GM19043 (cell line): ENCODE results near the gene NTNG1.

Source experiments
- ATAC-seq: cut with Tn5 transposase; IDR thresholded peaks from one replicate; pipeline ENCODE4 v1.9.1; 2021; ENCODE audit warnings: low read depth; ENCODE audit not compliant: unreplicated experiment

NTNG1 gene

DNA sequence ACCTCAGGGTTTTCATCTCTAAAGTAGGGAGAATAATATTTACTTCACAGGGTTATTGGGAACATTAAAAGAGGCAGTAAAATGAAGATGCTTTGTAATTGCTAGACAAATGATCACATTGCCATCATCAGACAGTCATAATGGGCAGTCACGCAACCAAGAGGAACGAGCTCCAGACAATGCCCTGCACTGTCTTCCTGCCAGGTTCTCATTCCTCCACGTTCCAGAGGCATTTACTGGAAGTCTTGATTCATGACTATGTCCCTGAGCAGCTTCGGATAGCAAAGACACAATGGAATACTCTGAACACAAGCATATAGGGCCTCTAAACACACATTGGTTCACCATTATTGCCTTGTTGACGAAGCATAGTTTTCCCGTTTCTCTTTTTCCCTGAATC is 389.7 kb downstream of the NTNG1 start:
- ATAC-seq = no peak

DNA sequence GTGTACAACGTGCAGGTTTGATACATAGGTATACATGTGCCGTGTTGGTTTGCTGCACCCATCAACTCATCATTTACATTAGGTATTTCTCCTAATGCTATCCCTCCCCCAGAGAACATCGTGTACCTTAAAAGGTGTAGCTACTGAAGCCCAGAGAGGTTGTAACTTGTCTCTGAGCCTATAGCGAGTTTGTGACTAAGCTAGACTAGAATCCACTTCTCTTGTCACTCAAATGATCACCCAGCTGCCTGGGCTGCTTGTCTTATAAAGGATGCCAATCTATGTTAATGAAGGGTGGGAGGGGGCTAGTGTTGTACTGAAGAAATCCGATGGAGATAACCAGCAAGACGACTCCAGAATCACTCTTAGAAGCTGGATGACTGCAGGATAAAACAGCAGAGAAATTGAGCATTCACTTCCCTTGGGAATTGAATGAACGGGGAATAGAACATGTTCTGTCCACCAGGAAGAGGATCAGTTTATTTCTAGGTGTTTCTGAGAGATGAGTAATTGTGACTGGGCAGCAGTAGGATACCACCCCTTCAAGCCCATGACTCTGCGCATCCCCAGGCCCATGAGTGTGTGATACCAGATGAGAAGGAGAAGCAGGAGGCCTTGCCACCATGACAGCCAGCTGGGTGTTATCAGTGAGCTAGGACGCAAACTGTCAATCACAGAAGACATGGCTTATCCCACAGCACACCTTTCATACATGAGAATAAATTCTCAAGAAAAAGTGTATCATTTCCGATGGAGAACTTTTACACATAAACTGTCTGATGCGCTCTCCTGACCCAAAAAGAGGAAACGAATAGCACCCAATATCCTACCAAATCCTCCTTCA is 390.4 kb downstream of the NTNG1 start:
- ATAC-seq = no peak

DNA sequence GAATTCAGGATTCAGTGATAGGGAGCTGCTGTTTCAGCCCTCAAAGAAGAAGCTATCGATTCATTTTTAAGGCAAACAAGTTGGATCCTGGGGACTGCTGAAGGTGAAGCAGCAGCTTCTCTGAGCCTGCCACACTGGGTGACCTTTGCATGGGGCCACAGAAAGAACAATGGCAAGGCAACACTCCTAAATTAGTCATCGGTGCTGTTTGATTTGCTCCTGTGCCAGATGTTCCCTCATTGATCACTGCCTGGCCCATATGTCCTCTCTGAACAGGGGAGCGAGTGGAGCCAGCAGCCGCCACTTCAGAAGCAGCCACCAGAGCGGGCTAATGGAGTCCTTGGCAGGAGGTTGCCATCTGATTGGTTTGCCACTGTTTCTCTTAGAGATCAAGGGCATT is 391.5 kb downstream of the NTNG1 start:
- no peak for ATAC-seq
